Hippocampal formation (tissue), 2 donors: ENCODE data around the gene PRSS22.

Source experiments
- DNase-seq, 2 donors: peaks; one replicate each; lab custom pipeline; 2025; lab: John Stamatoyannopoulos, UW

Gene PRSS22, protein sequence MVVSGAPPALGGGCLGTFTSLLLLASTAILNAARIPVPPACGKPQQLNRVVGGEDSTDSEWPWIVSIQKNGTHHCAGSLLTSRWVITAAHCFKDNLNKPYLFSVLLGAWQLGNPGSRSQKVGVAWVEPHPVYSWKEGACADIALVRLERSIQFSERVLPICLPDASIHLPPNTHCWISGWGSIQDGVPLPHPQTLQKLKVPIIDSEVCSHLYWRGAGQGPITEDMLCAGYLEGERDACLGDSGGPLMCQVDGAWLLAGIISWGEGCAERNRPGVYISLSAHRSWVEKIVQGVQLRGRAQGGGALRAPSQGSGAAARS

DNA sequence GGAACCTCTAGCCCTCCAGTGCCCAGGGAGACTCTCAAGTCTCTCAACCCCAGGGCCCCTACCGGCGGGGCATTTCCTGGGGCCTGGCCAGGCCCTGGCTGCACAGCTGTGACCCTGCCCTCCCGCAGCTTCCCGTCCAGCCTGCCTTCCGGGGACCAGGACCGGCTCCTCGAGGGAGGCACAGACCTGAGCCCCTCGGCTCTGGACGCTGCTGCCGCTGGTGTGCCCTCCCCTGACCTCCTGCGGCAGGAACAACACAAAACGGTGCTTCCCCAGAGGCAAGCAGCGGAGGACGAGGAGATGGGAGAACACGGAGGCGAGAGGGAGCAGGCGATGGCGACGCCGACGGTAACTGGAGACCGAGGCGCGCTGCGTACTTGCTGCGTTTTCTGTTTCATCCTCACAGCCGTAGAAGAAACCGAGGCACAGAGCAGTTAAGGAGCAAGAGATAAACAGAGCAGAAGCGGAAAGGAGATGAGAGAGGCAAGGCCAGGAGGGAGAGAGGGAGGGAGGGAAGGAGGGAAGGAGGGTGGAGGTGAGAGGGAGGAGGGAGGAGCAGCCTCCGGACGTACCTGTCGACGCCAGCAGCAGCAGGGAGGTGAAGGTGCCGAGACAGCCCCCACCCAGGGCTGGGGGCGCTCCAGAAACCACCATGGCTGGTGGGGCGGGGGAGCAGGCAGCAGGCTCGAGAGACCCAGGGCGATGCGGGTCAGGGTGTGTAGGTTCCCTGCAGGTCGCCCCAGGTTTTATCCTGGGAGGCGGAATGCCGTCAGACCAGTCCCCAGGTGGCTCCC is at the start of gene PRSS22:
PRSS22 (minus strand) TSS at position 720 of the 794 bp plus-strand sequence; CDS start at position 654, 66 bp downstream.
- DNase-seq: no peak

DNA sequence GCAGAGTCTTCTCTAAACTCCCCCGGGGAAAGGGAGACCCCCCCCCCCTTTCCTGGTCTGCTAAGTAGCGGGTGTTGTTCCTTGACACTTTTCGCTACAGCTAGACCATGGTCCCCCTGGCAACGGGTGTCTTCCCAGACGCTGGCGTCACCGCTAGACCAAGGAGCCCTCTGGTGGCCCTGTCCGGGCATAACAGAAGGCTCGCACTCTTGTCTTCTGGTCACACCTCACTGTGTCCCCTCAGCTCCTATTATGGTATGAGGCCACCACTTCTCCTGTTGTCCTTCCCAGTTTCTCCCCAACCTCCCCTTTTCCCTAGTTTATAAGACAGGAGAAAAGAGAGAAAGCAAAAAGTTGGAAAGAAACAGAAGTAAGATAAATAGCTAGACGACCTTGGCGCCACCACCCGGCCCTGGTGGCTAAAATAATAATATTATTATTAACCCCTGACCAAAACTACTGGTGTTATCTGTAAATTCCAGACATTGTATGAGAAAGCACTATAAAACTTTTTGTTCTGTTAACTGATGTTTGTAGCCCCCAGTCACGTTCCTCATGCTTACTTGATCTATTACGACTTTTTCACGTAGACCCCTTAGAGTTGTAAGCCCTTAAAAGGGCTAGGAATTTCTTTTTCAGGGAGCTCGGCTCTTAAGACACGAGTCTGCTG is 49.2 kb upstream of the PRSS22 start:
- DNase-seq: peak in 1 of 2 donors; percentile 20

DNA sequence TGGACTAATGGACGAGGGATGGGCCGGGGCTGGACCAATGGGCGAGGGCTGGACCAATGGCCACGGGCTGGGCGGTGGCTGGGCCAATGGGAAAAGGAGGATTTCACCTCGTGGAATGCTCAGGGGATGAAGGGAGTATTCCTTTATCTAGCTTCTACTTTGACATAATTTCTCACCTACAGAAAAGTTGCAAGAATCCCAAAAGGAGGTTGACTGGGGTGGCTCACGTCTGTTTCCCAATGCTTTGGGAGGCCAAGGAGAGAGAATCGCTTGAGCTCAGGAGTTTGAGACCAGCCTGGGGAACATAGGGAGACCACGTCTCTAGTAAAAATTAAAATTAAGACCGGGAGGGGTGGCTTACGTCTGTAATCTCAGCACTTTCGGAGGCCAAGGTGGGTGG is 48.0 kb upstream of the PRSS22 start:
- no peak for DNase-seq

DNA sequence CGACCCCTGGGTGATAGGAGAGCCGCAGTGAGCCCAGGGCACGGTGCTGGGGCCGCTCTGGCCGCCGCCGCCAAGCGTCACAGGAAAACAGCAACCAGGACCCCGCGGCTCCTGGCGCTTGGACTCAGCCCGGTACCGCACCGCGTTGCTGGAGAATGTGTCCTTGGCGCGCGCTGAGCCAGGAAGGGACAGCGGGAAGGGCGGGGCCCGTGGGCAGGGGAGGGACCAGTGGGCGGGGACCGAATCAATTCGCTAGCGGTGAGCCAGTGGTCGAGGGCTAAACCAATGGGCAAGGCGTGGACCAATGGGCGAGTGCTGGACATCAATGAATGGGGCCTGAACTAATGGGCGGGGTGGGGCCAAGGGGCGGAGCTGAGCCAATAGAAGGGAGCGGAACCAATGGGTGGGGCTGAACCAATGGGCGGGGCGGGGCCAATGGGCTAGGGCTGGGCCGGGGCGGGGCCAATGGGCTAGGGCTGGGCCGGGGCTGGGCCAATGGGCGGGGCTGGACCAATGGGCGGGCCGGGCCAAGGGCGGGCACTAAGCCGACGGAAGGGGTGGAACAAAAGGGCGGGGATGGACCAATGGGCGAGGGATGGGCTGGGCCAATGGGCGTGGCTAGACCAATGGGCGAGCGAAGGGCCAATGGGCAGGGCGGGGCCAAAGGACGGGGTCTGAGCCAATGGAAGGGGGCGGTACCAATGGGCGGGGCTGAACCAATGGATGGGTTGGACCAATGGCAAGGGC is 47.4 kb upstream of the PRSS22 start:
- peak; percentile 100 for DNase-seq

DNA sequence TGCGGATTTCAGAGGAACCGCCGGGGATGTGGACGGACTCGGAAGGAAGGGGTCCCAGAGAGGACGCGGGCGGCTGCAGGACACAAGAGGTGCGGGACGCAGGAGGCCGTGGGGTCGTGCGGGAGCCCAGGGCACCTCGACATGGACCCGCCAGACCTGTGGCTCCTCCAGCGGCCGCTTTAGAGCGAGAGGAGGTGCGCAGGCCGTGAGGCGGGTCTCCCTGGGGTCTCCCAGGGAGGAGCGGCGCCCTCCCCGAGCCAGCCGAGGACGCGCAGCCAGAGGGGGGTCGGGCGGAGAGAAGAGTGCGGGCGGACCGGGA is 46.9 kb upstream of the PRSS22 start:
- DNase-seq: no peak

DNA sequence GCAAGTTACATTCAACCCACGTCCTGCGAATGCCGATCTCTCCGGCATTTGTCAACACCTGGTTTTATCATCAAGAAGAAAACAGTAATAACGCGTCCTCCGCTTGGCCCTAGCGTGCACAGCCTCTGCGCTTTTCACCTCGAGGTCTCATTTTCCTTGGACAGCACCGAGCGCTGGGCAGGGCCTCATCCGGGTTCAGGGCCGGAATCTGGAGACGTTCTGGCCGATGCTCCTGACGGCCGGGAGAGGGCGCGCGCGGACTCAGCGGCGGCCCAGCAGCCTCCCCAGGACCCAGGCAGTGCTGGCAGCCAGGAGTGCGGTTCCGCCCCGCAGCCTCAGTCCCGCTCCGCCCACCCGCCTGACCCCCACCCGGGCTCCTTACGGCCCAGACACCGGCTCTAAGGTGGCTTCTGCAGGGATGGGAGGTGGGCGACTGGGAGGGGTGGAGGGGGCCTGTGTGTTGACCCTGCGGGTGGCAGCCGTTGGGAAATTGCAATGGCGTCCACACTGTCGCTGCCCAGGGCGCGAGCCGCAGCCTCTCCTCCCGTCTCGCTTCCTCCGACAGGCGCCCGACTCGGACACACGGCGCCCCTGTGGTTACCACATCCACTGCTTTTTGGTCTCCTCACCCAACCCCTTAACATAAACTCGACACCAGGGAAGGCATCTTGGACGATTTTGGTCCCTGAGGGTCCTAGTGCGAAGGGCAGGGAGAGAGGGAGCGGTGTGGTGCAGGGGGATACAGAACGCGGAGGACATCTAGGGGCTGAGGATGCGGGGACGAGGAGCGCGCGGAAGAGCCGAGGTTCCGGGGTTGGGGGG is 46.3 kb upstream of the PRSS22 start:
- peak; percentile 80 to 83 for DNase-seq

DNA sequence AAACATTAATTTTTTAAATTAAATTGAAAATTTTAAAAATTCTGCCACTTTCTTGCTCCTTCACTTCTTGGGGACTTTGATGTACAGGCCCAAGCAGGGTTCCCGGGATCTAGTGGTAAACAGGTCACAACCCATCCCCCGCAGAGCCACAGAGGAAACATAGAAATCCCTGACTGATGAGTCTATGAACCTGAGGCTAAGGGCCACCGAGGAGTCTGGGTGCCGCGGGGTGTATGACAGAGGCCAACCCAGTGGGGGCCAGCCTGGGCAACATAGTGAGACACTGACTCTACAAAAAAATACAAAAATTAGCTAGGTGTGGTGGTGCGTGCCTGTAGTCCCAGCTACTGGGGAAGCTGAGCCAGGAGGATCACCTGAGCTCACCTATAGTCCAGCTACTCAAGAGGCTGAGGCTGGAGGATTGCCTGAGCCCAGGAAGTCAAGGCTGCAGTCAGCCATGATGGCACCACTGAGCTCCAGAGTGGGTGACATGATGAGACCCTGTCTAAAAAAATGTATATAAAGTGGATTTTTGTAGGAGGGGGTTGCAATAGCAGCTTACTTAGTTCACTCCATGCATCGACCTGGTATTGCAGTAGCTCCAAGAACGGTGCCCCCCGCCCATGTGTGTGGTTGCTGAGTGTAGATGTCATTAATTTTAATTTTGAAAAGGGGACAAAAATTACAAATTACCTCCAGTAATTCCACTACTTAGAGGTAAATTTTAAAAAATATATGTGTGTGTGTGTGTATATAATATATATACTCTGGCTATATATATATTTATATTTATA is 44.6 kb upstream of the PRSS22 start:
- DNase-seq: no peak

DNA sequence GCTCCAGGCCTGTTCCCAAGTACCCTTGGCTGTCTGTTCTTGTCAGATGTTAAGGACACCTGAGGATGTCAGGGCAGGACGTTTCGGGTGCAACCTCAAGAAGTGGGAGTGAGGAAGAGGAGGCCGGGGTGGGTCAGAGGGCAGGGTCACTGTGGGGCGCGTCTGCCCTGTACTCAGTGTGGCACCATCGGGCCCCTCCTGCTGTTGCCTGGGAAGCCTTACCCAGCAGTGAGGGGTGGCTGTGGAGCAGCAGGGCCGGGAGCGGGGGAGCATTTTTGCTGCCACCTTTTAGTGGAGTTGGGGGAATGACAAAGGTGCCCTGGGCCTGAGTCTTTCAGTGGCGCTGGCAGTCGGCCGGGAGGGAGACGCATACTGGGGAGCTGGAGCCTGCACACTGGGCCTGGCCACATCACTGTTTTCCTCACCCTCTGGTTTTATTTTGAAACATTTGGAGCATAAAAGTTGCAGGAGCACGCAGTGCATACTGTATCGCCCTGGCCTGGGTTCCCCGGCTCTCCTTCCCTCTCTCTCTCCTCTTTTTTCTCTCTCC is 42.6 kb upstream of the PRSS22 start:
- no peak for DNase-seq

DNA sequence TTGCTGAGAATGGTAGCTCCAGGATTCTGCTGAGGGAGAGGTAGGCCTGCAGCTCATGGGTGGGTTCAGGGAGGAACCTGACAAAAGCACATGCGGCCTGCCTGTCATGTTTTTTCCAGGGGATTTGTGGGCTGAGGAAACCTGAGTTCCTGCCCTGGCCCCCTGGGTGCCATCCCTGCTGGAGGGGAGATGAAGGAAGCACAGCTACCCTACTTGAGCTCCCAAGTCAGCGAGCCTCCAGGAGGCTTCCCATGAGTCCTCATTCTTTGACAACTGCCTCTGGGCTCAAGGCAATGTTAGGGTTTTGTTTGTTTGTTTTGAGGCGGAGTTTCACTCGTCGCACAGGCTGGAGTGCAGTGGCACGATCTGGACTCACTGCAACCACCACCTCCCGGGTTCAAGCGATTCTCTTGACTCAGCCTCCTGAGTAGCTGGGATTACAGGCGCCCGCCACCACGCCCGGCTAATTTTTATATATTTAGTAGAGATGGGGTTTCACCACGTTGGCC is 41.6 kb upstream of the PRSS22 start:
- no peak for DNase-seq

DNA sequence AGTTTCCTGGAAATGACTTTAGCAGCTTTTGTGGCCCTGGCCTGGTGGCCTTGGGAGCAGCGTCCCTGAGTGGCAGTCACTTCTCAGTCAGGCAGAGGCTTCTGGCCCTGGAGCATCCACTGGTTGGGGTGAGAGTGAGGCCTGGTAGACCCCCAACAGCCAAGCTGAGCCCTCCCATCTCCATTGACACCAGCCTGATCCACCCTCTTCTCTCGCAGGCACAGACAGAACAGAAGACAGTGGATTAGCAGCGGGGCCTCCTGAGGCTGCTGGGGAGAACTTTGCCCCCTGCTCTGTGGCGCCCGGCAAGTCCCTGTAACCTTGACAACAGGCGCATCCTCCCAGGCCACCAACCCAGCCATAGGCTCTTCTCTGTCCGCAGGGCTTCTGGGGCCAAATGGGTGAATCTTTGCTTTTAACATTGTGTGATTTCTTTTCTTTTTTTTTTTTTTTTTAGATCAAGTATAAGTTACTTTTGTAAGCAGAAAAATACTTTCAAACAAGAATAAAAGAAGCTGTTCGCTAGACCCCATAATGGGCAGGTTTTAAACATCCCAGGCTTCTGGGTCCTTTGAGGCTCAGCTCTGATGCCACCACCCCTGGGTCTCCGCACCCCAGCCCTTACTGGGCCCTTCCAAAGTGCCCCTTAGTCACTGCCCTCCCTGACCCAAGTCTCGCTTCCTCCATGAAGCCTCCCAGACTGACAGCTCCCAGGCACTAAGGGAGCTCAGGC is 41.0 kb upstream of the PRSS22 start:
- no peak for DNase-seq

DNA sequence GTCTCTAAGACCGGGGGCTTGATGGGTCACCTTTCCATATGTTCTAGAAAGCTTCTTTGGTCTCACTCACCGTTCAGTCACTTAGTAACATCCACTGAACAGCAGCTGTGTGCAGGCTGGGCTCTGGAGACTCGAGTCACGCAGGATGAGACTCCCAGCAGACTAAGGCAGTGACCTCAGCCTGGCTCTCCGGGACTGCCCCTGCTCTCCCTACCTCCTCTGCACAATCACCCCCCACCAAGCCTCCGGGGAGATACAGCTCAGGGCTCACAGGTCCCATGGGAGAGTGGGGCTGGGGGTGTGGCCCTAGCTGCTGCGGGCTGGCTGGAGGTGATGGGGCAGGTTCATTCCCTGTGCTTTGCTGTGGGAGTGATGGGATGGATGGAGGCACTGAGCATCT is 39.1 kb upstream of the PRSS22 start:
- DNase-seq: no peak

DNA sequence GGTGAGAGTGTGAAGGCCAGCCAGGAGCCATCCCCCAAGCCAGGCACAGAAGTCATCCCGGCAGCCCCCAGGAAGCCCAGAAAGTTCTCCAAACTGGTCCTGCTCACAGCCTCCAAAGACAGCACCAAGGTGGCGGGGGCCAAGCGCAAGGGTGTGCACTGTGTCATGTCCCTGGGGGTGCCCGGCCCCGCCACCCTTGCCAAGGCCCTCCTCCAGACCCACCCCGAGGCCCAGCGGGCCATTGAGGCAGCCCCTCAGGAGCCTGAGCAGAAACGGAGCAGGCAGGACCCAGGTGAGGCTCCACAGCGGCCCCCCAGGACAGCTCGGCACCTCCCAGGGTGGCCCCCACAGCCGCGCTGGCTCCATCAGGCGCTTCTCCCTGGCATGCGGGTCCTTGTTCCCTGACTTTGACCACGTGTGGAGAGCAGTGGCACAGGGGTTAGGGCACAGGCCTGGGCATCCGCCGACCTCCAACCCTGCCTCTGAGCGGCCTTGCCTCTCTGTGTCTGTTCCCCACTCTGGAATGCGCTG is 38.6 kb upstream of the PRSS22 start:
- no peak for DNase-seq

DNA sequence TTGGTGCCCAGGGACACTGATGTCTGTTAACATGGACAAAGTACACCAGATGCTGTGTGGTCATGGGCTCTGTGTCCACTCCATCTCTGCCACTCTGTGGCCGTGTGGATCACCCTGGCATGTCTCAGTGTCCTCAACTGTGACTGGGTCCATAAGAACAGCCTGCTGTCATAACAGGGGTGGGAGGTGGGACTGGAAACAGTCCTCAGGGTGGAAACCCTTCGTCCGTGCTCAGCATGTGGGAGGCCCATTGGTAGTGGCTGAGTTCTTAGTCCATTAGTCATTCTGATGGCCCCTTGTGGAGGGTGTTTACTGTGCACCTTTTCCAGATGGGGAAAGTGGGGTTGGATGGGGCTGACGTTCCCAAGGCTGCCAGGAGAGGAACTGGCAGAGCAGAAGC is 37.8 kb upstream of the PRSS22 start:
- DNase-seq: no peak

DNA sequence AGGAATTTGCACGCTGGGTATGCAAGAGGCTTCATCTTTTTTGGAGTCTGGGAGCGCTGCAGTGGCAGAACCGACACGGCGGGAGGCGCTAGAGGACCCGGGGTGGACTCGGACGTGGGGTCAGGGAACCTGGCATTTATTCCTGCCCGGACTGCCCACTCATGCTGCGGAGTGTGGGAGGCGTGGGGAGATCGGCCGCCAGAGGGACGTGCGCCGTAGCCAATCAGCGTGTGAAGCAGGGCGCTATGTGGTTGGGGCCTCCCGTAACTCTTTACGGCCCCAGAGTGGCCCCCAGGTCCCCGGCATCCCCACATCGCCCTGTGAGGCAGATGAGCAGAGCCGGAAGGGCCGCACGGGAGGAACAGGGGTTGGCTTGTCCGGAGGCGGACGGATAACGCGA is 36.3 kb upstream of the PRSS22 start:
- DNase-seq: no peak

DNA sequence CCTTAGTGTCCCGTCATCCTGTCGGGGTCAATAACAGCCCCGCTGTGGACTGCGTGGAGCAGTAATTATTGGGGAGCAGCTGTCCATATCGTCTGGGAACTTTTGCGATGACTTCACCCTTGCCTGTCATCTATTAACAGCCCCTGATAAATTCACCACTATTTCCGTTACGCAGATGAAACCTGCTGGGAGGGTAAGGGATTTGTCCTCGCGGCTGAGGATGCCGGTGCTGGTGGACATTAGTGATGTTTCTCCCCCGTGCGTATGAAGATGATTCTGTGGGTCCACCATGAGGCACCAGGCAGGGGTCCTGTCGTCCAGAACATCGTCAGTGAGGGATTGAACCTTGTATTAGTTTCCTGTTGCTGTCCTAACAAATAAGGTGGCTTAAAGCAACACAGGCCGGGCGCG is 26.1 kb upstream of the PRSS22 start:
- DNase-seq: no peak

DNA sequence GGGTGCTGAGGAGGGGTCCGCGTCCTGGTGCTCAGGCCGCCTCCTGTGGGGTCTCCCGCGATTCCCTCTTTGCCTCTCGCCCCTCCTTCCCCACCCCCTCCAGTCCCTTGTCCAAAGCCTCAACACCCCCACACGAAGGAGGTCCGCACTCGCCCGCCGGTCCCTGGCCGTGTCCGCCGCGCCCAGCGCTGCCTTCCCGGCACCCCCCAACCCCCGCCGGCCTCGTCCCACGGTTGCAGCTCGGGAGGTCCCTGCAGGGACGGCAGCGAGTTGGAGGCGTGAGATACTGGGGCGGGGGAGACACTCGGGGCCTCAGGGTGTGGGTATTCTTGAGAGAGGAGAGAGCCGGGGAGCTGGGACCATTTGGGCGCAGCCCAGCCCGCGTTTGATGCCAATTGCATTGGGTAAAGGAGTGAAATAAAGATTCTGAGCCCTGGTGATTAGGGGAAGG is 25.5 kb upstream of the PRSS22 start:
- no peak for DNase-seq

DNA sequence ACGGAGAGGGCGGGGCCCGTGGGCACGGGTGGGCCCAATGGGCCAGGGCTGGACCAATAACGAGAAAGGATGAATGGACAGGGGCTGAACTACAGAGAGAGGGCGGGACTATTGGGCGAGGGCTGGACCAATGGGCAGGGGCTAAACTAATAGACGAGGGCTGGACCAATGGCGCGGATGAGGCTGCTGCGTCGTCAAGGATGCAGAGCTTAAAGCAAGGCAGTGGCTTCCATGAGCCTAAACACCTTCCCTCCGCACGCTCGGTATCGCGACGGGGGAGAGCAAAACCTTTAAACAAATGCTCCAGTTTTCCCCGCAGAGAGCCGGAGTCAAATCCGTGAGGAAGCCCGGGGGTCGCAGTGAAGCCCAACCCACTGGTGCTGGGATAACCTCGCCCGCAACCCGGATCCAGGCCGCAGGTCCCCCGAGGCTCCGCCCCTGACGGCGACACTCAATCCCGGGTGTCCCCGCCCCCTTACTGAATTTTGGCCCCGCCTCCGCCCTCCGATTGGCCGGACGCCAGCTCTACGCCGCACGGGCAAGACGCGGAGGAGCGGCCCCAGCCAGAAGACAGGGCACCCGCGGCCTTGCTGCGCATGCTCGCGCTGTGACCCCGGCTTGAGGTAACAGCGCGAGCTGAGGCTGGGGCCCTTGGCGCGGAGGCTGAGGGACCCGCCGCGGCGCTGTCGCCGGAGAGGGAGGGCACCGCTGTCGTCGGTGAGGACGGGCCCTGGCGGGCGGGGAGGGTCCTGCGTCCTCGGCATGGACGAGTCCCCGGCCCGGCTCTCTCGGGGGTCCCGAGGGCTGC is 24.9 kb upstream of the PRSS22 start, which contains the start of gene FLYWCH2:
FLYWCH2 (plus strand) TSS at position 566 of the 808 bp plus-strand sequence. CDS start 13,235 bp downstream, outside the sequence.
- DNase-seq: peak; percentile 96 to 97
